HG03045 (cell line): Measurements from ENCODE around the gene FBXL15.
A peak's percentile ranks its signal among the peaks of the same experiment; 100 is the strongest.
"Not testable (repeated sequence)": the region's sequence is repeated elsewhere in the genome, so short reads cannot be mapped to it uniquely, and the experiment has no call there.

ENCODE experiments used
- ATAC-seq: cut with Tn5 transposase; IDR thresholded peaks from one replicate; pipeline ENCODE4 v1.9.1; 2021; ENCODE audit warnings: mild to moderate bottlenecking, moderate library complexity; ENCODE audit not compliant: unreplicated experiment

Gene FBXL15

DNA sequence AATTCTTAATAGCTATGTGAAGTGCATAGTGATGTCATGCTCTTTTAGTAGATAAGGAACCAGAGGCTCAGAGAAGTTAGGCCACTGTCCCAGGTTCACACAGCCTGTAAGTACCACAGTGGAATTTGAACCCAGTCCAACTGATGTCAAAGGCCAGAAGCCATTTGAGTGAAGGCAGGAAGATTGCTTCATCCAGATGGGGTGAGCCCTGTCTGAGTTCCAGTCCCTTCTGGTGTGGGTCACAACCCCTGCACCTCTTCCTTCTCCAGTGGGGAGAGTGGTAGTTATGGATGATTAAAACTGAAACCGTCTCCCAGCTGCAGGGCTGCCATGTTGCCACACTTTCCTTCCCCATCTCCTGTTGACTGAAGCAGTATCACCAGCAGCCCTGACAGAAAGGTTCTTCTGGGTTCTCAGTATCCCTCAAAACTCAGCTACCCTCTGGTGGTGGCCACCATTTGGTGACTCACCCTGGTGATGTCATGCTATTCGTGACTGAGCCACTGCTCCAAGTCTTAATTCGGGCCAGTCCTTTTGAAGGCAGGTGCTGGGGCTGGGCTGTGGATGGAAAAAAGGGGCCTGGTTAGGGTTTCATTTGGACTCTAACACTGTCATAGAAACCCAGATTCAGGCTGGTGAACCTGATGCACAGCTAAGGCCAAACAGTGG, 32.2 kb downstream of the FBXL15 start:
- ATAC-seq, result no peak

DNA sequence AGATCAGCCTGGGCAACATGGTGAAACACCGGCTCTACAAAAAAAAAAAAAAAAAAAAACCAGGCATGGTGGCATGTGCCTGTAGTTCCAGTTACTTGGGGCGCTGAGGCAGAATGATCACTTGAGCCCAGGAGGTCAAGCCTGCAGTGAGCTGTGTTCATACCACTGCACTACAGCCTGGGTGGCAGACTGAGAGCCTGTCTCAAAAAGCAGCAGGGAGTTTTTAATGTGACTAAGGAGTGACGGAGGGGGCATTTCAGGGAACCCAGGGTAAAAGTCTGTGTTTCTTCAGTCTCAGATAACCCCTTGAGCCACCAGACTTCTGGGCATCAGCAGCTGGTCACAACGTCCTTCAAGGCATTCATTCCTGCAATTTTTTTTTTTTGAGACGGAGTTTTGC, 32.9 kb downstream of the FBXL15 start:
- no peak for ATAC-seq

DNA sequence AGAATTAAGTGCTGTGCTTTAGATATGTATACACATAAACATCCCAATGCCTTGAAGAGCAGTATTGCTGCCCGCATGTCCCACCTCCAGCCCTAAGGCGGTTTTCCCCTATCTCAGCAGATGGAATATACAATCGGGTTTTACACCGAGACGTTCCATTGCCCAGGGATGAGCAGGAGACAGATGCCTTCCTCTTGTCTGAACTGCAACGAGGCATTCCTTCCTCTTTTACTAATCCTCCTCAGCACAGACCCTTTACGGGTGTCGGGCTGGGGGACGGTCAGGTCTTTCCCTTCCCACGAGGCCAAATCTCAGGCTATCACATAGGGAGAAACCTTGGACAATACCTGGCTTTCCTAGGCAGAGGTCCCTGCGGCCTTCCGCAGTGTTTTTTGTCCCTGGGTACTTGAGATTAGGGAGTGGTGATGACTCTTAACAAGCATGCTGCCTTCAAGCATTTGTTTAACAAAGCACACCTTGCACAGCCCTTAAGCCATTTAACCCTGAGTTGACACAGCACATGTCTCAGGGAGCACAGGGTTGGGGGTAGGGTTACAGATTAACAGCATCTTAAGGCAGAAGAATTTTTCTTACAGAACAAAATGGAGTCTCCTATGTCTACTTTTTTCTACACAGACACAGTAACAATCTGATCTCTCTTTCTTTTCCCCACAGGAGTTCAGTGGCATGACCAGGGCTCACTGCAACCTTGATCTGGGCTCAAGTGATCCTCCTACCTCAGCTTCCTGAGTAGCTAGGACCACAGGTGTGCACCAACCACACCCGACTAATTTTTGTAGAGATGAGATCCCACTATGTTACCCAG, 34.2 kb downstream of the FBXL15 start:
- ATAC-seq, result not testable (repeated sequence)

DNA sequence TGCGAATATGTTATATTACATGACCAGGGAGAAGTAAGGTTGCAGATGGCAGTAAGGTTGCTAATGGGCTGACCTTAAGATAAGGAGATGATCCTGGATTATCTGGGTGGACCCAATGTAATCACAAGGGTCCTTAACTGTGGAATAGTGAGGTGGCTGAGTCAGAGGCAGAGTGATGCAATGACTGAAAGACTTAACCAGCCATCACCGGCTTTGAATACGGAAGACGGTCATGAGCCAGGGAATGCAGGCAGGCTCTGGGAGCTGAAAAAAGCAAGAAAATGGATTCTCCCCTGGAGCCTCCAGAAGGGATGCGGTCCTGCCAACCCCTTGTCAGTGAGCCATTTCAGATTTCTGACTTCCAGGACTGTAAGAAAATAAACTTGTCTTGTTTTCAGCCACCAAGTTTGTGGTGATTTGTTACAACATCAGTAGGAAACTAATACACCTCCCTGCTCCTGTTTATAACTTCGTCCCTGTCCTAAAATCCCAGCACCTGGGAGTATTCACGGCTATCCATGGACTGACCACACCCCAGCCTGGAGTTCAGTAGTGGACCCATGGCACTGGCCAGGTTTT, 35.3 kb downstream of the FBXL15 start:
- ATAC-seq, result no peak

DNA sequence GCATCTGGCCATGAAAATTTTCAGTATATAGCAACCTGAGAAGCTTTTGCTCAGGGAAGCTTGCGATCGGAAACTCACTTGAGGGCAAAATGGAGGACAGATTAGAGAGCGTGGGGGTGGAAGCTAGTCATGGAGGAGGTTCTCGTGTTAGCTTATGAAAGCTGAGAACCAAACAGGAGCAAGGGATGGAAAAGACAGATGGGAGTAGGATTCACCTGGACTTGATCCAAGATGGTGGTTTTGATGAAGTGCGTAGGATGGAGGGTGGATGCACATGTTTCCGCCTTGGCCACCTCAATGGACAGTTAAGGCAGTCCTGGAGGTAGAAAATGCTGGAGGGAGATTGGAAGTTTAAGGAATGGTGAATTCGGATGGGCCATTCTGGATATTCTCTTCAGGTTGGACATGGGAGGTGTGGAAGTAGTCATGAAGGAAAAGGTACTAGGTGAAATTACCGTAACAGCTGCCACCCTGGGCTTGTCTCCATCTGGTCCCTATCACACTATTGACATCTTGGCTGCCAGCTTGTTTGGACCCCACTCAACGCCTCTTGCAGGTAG, 37.0 kb downstream of the FBXL15 start:
- no peak for ATAC-seq

DNA sequence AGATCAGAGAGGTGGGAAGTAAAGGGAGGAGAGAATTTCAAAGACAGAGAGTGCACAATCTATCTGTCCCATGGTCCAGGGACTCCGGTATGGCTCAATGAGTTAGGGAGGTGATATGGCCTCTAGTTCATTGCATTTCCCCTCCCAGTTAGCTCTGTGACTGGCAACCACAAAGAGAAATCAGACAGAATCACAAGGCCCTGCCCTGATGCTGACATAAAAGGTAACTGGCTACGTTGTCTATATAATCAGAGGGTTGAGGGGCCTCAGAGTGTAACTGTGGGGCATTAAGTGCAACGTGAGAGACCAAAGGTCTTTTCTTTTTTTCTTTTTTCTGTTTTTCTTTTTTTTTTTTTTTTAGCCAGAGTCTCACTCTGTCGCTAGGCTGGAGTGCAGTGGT, 38.0 kb downstream of the FBXL15 start:
- no peak for ATAC-seq

DNA sequence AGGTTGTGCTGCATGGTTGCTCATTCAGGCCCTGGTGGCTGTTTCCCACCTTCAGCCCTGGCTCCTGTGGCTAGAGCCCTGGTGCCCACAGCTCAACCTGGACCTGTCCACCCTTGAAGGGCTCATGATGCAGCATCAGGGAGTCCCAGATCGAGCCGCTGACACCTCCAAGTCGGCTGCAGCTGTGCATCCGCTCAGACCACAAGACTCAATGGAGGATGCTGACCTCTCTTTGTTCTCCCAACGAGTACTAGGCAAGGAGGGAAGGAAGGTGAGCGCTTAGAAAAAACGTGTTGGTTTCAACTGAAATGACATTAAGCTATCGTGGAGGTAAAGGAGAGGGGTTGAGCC, 40.2 kb downstream of the FBXL15 start:
- peak; percentile 20 for ATAC-seq

DNA sequence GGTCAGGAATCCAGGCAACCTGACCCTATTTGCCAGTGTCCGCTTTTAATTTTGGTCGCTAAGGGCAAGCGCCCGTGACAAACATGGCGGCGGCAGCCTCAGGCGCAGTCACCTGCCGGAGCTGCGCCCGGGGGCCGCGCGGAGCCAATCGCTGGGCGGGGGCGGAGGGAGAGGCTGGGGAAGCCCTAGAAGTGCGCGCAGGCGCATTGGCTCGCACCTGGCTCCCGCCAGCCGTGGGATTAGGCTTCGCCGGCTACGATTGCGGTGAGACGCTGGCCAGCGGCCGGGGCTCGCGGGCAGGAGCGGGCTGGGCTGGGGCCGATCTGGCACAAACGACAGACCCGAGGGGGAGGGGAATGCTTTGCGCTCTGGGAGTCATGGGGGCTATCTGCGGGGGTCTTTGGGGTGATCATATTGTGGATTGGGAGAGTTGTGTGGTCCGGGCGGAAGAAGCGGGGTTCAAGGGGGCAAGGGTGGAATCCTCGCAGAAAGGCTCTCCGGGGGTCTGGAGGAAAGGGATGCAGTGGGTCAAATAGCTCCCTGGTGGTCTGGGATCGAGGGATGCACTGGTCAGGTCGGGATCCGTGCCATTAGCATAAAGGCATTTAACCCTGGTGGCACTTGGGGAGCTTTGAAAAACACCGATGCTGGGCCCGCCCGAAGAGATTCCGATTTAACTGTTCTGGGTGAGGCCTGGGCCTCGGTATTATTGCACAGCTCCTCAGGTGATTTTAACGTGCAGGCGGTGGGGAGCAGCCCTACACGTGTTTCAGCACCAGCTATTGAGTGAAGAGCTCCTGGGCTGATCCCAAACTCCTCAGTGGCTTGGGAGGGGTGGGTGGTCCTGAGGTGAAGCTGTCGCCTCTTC, 40.8 kb downstream of the FBXL15 start:
- ATAC-seq, result peak; percentile 90

DNA sequence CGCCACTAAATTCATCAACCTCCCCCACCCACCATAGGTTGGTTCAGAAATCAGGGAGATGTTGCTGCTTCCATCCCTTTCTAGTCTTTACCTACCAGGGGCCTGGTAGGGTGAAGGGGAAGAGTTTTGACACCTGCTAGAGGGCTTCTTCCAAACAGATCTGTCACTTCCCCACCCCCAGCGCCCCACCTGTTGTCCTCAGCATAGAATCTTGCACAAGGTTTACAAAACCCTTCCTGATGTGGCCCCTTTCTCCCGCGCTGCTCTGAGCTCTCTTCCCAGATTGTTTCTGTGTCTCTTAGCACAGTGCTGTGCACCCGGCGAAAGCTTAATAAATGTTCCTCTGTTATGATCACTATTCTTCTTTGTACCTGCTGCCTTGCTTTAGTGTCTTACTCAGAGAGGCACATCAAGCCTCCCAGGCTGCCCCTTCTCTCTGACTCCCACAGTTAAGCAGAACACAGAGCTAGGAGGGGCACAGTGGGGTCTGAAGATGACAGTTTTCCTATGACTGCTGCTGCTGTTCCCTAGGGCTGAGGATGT, 41.9 kb downstream of the FBXL15 start:
- no peak for ATAC-seq

DNA sequence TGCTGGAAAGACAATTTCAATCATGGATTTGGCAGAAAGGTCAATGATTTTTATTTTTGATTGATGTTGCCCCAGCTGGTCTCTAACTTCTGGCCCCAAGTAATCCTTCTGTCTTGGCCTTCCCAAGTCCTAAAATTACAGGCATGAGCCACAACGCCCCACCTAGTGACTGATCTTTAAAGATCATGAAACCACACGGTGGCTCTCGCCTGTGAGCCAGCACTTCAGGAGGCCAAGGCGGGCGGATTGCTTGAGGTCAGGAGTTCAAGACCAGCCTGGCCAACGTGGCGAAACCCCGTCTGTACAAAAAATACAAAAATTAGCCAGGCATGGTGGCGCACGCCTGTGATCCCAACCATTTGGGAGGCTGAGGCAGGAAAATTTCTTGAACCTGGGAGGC, 43.3 kb downstream of the FBXL15 start:
- ATAC-seq, result no peak

DNA sequence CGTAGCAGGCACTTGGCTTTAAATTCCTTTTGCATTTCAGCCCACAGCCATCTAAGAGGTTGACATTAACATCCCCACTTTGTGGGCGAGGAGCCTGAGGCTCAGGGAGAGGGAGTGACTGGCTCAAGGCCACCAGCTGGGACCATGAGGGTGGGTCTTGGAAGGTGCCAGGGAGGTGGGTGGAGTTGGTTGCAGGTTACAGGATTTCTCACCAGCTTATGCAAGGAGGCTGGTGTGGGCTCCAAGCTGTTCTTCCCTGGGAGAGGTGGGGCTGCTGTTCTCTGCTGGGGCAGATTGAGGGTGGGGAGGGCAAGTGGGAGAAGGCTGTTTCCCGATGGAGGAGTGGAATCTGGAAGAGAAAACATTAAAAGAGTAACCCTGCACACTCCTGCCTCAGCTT, 44.8 kb downstream of the FBXL15 start:
- no peak for ATAC-seq

DNA sequence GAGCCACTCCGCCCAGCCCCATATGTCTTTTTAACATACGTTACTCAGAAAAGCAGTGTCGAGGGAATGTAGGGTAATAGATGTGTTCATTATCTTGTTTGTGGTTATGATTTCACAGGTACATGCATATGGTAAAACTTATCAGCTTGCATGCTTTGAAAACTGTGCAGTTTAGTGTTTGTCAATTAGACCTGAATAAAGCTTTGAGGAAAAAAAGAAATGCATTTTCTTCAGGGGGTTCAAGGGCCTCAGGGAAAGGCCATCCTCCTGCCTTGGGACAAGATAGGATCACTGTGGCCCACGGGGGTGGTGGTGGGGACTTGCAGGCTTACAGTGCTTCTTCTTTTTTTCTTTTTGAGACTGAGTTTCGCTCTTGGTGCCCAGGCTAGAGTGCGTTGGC, 46.7 kb downstream of the FBXL15 start:
- ATAC-seq, result no peak

DNA sequence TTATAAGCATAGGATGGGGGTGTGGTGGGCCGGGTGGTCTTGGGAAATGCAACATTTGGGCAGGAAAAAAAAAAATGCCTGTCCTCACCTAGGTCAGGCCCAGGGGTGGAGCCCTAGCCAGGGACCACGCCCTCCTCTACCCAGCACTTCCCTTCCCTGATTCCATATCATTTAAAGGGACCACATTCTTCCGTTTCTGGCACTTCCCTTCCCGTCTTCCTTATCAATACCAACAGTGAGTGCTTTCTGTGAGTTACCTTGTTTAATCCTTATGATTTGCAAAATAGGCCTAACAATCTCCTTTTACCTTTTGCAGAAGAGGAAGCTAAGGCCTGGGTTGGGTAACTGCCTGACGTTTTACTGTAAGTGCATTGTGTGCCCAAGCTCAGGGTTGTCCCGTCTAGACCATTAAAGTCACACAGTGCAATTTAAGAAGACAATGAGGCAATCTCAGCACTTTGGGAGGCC, 47.4 kb downstream of the FBXL15 start:
- ATAC-seq, result no peak

DNA sequence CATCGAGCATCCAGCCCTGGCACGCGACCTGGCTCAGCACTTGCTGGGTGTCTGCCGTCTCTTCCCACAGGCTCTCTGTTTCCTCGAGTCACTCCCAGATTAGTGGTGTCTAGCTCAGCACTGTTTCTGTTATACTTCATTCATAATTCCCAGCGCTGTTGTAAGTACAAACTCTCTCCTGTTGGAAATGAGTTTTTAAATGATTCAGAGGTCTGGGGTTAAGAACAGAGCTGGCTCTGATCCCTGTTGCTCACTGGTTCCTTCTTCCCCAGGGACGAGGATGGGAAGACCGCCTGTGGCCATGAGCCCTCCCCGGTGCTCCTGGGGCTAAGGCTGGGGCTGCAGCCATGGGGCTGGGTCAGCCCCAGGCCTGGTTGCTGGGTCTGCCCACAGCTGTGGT, 48.0 kb downstream of the FBXL15 start:
- ATAC-seq, result no peak

DNA sequence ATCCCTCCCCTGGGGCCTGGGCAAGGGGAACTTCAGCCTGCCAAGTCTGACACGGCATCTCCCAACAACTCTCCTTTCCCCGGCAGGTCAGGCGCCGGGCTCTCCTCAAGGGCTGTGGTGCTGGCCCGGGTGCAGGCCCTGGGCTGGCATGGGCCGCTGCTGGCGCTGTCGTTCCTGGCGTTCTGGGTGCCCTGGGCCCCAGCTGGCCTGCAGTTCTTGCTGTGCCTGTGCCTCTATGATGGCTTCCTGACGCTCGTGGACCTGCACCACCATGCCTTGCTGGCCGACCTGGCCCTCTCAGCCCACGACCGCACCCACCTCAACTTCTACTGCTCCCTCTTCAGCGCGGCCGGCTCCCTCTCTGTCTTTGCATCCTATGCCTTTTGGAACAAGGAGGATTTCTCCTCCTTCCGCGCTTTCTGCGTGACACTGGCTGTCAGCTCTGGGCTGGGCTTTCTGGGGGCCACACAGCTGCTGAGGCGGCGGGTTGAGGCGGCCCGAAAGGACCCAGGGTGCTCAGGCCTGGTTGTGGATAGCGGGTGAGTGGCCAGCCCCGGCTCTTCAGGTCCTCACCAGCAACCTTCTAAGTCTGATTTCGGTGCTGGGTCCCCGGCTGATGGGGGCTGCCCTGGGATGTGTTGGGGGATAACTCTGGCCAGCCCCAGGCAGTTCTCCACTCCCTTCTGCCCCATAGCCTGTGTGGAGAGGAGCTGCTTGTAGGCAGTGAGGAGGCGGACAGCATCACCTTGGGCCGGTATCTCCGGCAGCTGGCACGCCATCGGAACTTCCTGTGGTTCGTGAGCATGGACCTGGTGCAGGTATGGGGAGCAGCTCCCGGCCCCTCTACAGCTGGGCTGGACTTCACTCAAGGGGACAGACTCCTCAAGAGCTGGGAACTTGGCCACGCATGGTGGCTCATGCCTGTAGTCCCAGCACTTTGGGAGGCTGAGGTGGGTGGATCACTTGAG, 50.2 kb downstream of the FBXL15 start:
- ATAC-seq, result no peak
